Measurements from ENCODE around the gene LITAF.

LITAF gene

DNA sequence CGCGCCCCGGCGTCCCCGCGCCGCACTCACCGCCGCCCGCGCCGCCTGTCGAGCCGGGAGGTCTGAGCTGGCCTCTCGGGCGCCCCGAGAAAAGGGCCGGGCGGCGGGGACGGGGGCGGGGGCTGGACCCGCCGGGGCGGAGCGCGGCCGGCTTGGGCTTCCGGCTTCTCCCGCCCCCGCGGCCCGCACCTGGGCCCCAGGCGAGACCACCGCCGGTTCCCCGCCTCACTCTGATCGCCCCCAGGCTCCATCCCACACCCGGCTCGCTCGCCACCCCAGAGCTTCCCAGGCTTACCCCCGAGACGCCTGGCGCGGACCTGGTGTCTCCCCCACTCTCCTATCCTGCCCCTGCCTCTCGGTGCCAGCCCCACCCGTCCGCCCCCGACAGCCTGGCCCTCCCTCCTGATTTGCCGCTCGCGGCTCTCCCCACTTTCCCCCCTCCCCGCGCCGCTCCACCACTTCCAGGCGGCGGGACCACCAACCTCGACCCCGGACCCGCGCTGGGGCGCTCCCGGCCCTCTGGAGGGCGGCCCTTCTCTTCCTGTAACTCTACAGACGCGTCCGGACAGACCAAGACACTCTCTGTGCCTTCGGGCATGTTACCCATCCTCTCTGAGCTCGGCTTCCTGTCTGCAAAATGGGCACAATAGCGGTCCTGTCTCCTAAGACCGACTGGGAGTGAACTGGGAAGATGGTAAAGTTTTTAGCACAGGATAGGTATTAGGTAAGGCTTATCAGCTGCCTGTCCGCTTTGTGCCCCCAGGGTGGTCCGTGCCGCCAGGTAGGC lies at the start of gene LITAF:
LITAF (minus strand) TSS at position 64 of the 787 bp plus-strand sequence. CDS start 30,189 bp downstream, outside the sequence.
- no peak for DNase-seq

DNA sequence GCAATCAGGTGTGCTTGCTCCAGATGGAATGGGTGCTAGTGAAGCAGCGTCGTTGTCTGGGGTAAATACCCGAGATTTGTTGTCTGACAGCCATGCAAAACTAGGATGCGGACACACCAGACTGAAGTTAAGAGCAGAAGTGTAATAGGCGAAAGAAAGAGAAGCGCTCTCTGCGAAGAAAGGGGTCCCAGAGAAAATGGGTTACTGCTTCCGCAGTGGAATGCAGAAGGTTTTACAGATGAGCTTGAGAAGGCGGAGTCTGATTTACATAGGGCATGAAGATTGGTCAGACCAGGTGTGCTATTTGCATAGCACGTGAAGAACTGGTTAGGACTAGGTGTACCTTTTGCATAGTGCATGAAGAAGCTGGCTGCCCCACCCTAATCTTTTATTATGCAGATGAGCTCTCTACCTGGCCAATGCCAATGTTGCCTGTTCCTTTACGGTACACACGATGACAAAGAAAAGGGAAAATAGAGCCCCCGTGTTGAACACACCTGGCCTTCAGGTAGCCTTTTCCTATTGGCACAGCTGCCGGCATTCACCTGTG lies 49.5 kb upstream of the LITAF start:
- no peak for DNase-seq

DNA sequence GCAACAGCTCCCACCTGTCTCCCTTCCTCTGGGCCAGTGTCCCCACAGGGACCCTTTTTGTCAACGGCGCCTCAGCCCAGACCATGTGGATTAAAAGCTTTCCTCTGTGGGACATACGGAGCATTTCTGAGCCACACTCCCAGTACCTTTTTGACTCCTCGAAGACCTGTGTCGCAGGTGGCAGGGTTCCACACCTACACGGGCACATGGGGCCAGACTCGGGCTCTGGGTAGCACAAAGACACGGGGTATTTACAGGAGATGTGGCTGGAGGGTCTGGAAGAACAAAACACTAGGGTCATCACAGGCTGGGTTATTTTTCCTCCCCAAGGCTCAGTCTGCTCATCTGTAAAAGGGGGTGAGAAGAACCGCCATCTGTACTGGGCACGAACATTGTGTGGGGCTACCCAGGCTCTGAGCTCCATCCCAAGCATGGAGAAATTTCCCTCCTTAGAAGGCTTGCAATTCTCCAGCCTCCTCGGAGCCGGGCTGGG lies 49.0 kb upstream of the LITAF start:
- no peak for DNase-seq

DNA sequence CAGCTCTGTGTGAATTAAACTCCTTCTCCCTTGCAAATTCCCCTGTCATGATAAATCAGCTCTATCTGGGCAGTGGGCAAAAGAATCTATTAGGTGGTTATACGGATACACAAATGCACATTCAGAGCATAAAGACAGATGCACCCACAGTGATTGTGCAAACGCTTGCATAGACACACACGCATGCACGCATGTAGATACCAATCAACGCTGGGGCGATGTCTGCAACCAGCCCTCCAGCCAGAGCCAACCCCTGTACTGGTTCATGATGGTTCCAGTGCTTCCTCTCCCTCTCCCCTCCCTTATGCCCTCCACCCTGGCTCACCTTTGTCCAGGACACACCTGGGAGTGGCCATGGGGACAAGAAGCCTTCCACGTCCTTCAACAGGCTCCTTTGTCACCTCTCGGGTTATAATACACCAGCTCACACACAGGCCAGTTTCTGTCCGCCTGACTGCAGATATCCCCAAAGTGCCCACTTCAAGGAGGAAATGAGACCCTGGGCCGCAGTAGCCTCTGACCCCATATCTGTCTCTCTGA lies 48.5 kb upstream of the LITAF start:
- DNase-seq, result no peak

DNA sequence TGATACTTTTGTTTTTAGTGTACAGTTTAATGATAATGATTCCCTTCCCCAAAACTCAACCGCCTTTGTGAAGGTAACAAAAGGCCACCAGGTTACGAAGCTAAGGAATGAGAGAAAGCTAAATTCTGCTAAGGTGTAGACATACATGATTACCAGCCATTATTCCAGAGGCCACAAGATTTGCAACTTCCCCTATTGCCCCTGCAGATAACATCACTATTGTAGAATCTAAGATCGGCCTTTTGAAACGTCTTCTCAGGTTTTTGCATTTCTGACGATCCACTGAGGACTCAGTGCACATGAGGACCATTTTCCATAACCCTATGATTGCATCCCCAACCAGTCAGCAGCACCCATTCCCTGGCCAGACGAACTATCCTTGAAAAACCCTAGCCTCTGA lies 47.6 kb upstream of the LITAF start:
- DNase-seq, result no peak

DNA sequence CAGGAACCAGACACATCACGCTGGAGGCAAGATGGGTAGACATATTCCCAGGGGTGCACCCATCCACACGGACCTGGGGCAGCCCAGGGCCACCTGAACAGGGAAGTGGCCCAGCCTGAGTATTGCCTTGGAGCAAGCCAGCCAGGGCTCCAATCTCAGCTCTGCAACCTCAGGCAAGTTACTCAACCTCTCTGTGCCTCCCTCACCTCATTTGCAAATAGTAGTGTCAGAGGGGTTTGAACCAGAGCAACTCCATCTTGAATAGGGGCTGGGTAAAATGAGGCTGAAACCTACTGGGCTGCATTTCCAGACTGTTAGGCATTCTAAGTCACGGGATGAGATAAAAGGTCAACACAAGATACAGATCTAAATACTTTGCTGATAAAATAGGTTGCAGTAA lies 46.4 kb upstream of the LITAF start:
- no peak for DNase-seq

DNA sequence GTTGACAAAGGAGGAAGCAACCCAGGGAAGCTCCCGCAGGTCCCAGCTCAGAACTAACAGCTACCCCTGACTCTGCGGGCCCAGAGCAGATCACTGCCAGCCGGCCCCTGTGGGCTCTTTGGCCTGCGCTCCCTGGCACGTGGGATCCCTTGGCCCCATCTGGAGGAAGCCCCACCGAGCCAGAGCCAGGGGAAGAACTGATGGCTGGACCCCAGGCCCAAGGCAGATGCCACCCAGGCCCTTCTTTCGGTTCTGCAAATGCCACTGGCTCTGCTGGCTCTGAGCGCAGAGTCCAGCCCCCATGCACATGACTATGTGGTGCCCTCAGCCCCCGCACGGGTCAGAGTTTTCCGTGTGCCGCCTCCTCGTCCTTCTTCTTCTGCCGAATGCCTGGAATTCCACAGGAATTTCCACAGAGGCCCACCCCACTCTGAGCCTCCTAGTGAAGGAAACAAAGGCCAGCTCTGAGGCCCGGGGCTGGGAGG lies 45.8 kb upstream of the LITAF start:
- no peak for DNase-seq

DNA sequence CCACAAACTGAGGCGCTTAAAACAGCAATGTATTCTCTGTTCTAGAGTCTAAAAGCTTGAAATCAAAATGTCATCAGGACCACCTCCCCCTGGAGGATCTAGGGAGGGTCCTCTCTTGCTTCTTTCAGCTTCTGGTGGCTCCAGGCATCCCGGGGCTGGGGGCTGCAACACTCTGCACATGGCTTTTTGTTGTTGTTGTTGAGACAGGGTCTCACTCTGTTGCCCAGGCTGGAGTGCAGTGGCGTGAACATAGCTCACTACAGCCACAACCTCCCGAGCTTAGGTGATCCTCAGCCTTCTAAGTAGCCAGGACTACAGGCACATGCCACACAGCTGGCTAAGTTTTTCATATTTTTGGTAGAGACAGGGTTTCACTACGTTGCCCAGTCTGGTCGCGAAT lies 44.5 kb upstream of the LITAF start:
- DNase-seq, result no peak

DNA sequence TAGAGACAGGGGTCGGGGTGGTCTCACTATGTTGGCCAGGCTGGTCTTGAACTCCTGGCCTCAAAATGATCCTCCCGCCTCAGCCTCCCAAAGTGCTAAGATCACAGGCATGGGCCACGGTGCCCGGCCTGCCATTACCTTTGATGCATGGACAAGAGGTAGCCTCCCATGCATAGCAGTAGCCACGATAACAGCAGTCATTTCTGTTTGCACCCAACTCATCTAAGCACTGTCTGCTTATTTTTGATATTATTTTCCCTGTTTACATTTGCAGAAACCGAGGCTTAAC lies 44.0 kb upstream of the LITAF start:
- no peak for DNase-seq

DNA sequence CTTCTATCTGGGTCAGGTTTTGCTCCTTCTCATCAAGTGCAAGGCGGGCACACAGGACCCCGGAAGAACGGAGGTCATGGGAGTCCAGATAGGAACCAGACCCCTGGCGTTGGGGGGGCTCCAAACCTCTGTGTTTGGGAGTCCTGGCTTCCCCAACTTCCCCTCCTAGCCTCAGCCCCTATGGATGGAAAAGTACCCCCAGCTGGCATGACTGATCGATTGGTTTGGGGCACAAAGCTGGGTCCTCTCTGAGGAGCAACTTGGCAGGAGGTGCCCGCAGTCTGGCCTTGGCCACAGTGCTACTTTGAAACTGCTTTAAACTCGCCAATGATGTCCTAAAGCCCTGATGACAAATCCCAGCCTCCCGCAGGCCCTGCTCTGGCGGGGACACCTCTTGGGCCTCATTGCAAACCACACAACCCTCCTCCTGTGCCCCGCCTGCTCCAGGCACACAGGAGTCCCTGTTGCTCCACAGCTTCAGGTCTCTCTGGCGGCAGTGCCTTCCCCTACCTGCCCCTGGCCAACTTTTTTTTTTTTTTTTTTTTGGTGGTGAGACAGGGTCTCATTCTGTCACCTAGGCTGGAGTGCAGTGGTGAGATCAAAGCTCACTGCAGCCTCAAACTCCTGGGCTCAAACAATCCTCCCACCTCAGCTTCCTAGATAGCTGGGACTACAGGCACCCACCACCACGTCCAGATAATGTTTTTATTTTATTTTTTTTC lies 43.5 kb upstream of the LITAF start:
- DNase-seq, result no peak

DNA sequence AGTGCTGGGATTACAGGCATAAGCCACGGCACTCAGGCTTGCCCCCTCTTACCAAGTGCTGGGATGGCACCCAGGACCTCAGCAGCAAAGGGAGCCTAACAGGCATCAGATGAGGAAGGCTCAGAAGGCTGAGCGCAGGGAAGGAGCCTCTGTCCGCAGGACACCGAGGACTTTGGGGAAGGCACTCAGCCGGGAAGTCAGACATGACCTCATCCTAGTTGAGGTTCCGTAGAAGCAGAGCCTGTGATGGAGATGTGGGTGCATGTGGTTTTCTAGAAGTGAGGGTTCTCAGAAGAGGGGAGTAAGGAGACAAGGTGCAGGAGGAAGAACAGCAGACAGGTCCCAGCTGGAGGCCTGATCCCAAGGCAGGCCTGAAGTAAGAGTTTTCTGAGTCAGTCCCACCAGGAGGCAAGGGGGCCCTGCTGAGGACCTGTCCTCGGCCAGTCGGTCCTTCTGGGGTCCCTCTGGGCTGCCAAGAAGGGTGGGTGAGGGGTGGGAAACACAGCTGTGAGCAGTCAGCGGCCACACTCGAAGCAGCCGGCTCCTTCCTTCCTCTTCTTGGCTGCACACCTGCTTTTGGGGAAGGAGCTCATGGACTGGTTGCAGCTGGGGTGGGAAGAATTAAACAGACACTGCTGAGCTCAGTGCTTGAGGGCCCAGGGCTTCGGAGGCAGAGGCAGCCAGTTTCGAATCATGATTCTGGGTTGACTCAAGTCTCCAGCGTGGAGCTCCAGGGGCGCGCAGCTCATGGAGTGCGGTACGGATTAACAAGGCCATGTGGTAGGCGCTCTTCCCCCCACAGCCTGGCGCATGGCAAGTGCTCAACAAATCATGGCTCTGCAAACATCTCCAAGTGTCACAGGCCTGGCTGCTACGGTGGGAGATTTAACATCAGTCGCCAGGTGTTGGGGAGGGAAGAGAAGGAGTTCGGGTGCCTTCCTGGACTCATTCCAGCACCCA lies 42.6 kb upstream of the LITAF start:
- DNase-seq, result no peak

DNA sequence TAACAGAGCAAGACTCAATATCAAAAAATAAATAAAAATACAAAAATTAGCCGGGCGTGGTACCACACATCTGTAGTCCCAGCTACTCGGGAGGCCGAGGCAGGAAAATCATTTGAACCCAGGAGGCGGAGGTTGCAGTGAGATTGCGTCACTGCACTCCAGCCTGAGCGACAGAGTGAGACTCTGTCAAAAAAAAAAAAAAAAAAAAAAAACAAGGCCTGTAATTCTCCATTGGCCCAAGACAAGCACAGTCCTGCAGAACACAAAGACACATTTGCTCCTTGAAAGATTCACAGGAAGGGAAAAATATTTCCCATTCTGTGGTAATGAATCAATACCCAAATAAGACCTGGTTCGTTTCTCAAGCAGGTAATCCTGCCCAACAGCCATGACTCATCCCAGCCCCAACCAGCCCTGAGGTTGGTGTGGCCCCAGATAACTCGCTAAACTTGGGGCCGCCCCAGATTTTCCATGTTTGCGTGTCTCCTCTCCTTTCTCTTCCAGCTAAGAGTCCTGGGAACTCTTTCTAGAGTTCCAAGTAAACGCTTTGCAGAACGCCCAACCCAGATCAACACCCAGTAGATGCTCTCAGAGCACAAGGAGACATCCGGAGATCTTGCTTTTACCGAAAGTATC lies 41.2 kb upstream of the LITAF start:
- no peak for DNase-seq

DNA sequence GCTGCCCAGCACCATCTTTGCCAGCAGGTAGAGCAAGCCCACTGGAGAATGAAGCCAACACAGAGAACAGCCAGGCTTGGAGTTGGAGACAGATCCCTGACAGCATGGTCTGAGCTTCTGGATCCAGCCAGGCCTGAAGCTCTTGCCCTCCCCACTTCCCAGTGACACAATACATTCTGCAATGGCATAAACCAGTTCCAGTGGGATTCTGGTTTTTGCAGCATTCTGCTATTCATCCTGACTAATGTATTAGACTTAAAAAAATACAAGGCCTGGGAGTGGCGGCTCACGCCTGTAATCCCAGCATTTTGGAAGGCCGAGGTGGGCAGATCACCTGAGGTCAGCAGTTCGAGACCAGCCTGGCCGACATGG lies 40.6 kb upstream of the LITAF start:
- no peak for DNase-seq

DNA sequence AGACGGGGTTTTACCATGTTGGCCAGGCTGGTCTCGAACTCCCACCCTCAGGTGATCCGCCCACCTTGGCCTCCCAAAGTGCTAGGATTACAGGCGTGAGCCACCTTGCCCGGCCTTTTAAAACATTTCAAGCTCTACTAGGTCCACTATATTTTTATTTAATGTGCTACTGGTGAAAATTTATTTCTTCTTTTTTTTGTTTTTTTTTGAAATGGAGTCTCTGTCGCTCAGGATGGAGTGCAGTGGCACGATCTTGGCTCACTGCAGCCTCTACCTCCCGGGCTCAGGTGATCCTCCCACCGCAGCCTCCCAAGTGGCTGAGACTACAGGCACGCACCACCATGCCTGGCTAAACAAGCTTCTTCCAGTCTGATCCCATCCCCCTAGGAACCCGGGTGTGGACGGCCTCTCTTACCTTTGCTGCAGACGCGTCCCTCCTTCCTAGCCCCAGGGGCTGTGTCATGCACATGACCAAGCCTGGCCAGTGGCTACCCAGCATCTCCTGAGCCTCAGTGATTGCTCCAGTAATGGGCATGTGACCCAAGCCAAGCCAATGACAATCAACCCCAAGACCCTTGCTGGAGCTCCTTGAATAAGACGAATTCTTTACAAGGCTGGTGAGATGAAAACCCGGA lies 40.1 kb upstream of the LITAF start:
- no peak for DNase-seq

DNA sequence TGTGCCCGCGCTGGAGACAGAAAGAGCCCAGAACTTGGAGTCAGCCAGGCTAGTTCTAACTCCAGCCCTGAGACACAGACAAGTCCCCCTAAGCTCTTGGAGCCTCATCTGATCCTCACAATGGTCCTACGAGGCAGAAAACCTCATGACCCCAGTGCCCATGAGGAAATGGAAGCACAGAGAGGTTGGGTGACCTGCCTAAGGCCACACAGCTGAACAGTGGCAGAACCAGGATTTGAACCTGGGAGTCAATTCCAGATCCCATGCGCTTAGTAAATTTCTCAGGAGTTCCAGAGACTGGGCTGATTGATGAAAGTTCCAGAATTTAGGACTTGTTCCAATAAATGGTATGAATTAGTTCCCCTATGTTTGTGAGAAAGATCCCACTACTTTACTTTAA lies 39.0 kb upstream of the LITAF start:
- no peak for DNase-seq

DNA sequence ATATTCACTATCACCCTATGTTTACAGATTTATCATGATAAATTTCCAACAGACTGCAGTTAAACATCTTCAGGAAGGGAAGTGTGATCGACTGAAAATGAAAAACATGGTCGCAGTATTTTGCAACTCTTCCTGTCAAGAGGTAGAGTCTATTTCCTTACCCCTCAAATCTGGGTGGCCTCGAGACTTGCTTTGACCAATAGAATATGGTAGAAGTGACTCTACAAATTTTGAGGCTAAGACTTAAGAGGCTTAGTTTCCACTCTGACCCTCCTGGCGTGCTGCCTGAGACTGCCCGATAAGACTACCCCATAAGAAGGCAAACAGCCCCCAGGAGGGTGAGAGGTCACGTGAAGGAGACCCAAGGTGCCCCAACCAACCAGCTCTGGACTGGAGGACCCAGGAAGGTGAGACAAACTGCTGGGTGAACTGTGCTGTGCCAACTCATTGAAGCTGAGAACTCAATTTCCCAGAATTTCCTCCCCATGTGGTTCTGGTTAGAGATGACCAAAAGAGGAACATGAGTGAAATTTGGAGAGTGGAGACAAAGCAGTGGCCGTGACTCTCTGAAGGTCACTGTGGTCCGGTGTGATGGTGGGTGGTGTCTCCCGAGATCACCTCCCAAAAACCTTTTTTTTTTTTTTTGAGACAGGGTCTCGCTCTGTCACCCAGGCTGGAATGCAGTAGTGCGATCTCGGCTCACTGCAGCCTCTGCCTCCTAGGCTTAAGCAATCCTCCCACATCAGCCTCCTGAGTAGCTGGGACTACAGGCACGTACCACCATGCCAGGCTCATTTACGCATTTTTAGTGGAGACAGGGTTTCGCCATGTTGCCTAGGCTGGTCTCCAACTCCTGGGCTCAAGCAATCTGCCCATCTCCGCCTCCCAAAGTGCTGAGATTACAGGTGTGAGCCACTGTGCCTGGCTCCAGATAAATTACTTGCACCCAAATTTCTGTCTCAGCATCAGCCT lies 38.2 kb upstream of the LITAF start:
- DNase-seq, result no peak

DNA sequence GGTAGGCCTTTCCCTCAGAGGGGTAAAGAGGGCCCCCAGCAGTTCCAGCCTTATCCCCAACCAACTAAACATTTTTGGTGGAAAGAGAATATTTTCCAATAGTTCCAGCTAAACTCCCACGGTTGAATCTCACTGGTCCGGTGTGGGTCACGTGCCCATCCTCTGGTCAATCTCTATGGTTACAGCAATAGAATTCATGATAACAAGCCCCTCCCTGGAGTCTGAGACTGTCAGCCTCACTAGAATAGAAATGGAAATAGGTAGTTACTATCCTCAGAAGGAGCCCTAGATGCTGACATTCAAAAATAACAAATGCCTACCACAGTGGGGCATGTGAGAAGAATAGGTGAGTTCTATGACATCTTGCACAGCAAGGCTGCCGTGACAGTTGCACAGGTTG lies 37.5 kb upstream of the LITAF start:
- DNase-seq, result no peak

DNA sequence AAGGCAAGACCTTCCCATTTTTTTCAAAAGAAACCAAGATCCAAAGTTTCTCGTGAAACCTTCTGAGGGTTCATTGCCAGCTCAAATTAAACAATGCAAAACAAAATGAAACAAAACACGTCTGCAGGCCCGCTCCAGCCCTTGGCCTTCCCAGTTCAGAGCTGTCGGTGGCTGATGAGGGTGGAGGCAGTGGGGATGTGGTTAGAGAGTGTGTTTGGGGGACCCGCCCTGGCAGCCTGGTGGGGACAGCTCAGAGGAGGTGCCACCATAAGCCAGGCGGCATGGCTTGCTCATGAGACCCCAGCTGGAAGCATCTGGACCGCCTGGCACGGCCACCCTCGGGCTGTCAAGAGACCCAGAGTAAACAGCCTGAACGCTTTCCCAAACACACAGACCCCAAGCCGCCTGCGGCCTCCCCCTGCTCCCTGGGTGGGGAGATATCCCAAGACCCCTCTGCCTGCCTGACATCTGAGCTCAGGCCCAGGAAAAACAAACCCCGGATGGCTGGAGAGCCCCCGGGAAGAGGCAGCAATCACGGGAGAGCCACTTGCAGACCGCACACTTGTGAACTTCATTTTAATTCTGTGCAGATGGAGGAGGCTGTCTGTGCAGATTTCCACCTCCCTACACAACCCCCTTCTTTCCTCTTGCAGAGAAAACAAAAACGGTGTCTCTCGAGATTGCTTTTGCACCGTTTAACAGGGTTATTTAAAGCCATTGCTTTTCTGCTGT lies 35.4 kb upstream of the LITAF start:
- DNase-seq, result no peak

DNA sequence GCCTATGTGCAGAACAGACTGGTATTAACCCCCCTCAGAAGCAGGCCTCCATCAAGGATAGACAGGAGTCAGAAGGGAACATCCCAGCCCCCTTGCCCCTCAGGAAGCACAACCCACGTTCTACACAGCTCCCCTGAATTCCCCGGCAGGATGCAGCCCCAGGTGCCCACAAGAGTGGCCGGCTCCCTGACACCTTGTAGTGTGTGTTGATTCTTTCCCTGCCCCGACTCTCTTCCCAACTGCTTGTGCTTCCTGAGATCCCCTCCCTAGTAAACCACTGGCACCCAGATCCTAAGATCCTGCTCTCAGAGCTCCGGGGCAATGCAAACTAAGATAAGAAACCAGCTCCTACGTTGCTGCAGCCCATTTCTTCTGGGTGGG lies 34.8 kb upstream of the LITAF start:
- DNase-seq, result no peak
